ENCODE data around the gene TNS3. TPM values are rescaled to one million over a fixed set of nuclear protein-coding genes. Genes with fewer than 3 reads are reported as not detected.

The TNS3 gene
- total RNA-seq, 1 experiment from 2014 or later: 533 TPM

- ATAC-seq (0 out of 2 replicates have a peak, but pooled peaks have one; percentile 2), DNase-seq (ENCODE audit: low read depth, low spot score) (no peak)
- TF ChIP-seq SIN3A (IDR thresholded peaks at IDR 0.05; ENCODE audit: borderline replicate concordance, insufficient read depth, low read depth, low read length) (no peak), TCF7L2 (IDR thresholded peaks at IDR 0.05; ENCODE audit: low read depth, low read length) (no peak), POLR2AphosphoS5 (IDR thresholded peaks at IDR 0.05; ENCODE audit: low read depth, low read length) (no peak; the same call in 1 of the 2 replicates)
- TF ChIP-seq, protein P1, sequence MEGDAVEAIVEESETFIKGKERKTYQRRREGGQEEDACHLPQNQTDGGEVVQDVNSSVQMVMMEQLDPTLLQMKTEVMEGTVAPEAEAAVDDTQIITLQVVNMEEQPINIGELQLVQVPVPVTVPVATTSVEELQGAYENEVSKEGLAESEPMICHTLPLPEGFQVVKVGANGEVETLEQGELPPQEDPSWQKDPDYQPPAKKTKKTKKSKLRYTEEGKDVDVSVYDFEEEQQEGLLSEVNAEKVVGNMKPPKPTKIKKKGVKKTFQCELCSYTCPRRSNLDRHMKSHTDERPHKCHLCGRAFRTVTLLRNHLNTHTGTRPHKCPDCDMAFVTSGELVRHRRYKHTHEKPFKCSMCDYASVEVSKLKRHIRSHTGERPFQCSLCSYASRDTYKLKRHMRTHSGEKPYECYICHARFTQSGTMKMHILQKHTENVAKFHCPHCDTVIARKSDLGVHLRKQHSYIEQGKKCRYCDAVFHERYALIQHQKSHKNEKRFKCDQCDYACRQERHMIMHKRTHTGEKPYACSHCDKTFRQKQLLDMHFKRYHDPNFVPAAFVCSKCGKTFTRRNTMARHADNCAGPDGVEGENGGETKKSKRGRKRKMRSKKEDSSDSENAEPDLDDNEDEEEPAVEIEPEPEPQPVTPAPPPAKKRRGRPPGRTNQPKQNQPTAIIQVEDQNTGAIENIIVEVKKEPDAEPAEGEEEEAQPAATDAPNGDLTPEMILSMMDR (IDR thresholded peaks at IDR 0.05): no peak
- TF ChIP-seq, protein P2, sequence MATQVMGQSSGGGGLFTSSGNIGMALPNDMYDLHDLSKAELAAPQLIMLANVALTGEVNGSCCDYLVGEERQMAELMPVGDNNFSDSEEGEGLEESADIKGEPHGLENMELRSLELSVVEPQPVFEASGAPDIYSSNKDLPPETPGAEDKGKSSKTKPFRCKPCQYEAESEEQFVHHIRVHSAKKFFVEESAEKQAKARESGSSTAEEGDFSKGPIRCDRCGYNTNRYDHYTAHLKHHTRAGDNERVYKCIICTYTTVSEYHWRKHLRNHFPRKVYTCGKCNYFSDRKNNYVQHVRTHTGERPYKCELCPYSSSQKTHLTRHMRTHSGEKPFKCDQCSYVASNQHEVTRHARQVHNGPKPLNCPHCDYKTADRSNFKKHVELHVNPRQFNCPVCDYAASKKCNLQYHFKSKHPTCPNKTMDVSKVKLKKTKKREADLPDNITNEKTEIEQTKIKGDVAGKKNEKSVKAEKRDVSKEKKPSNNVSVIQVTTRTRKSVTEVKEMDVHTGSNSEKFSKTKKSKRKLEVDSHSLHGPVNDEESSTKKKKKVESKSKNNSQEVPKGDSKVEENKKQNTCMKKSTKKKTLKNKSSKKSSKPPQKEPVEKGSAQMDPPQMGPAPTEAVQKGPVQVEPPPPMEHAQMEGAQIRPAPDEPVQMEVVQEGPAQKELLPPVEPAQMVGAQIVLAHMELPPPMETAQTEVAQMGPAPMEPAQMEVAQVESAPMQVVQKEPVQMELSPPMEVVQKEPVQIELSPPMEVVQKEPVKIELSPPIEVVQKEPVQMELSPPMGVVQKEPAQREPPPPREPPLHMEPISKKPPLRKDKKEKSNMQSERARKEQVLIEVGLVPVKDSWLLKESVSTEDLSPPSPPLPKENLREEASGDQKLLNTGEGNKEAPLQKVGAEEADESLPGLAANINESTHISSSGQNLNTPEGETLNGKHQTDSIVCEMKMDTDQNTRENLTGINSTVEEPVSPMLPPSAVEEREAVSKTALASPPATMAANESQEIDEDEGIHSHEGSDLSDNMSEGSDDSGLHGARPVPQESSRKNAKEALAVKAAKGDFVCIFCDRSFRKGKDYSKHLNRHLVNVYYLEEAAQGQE (IDR thresholded peaks at IDR 0.05; ENCODE audit: insufficient read depth in 1 of 2, low read depth in 2 of 2, low read length in 1 of 2): no peak
- POLR2A ChIA-PET: no interaction called here
- Histone ChIP-seq H3K4me3 (ENCODE audit: low read depth in 2 of 2, low read length in 2 of 2) (no peak overlapping the region), H3K9me3 (ENCODE audit: control insufficient read depth, insufficient read depth, low read depth, low read length) (no peaks in the 10 kb centered on the region), H3K27ac (ENCODE audit: low read length) (peak overlapping the region; percentile 80), H3K36me3 (ENCODE audit: control insufficient read depth, insufficient read depth, low read length) (peaks cover 7% of the 10 kb centered on the region), H3K4me1 (ENCODE audit: control insufficient read depth, insufficient read depth, low read length) (peaks cover 77% of the 10 kb centered on the region), H3K27me3 (ENCODE audit: control insufficient read depth, insufficient read depth, low read length) (no peaks in the 10 kb centered on the region)
- BruUV-seq (replicated peaks): no TSS peak
- CTCF ChIA-PET: no interaction called here
- intact Hi-C loops (cut with micrococcal nuclease; ENCODE audit: unreplicated experiment) (no loop called here), in situ Hi-C loops (cut with HindIII; ENCODE audit: low pct_unique_long_range_greater_than_20kb, low sequenced_read_pairs) (no loop called here)
Measured at GRCh38 chr7:47472444-47473157, 109.3 kb downstream of the TNS3 start.

DNA sequence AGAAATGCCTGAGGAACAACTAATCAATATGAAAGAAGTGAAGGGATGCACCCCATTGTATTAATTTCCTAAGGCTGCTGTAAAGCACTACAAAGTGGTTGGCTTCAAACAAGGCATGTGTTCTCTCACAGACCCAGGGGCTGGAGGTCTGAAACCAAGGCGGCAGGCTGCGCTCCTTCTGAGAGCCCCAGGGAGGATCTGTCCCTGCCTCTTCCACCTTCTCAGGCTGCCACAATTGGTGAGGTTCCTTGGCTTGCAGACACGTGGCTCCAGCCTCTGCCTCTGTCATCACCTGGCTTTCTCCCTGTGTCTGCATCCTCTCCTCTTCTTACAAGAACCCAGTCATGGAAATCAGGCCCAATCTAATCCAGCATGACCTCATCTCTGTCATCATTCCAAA is 110.1 kb downstream of the TNS3 start:
- H3K4me1 ChIP-seq (ENCODE audit: control insufficient read depth, insufficient read depth, low read length): peaks cover 76% of the 10 kb centered on the region

More for the DNA sequence above, 110.1 kb downstream of the TNS3 start:
- Histone ChIP-seq H3K9me3 (ENCODE audit: control insufficient read depth, insufficient read depth, low read depth, low read length) (no peaks in the 10 kb centered on the region), H3K36me3 (ENCODE audit: control insufficient read depth, insufficient read depth, low read length) (peaks cover 15% of the 10 kb centered on the region), H3K4me3 (ENCODE audit: low read depth in 2 of 2, low read length in 2 of 2) (no peak overlapping the region), H3K27ac (ENCODE audit: low read length) (peak overlapping the region; percentile 80), H3K27me3 (ENCODE audit: control insufficient read depth, insufficient read depth, low read length) (no peaks in the 10 kb centered on the region)
- in situ Hi-C loops (cut with HindIII; ENCODE audit: low pct_unique_long_range_greater_than_20kb, low sequenced_read_pairs): no loop called here
- ChIA-PET CTCF (no interaction called here), POLR2A (interaction anchor here (0.7 kb wide), 1 partner anchor 22 kb away, joined by 3 read pairs; no protein-coding TSS in a partner anchor)
- no TSS peak for BruUV-seq (replicated peaks)
- DNase-seq (ENCODE audit: low read depth, low spot score) (no peak), ATAC-seq (no peak)
- TF ChIP-seq, protein P1 (IDR thresholded peaks at IDR 0.05): no peak
- TF ChIP-seq SIN3A (IDR thresholded peaks at IDR 0.05; ENCODE audit: borderline replicate concordance, insufficient read depth, low read depth, low read length) (no peak), TCF7L2 (IDR thresholded peaks at IDR 0.05; ENCODE audit: low read depth, low read length) (no peak), POLR2AphosphoS5 (IDR thresholded peaks at IDR 0.05; ENCODE audit: low read depth, low read length) (no peak; the same call in 1 of the 2 replicates)
- TF ChIP-seq, protein P2 (IDR thresholded peaks at IDR 0.05; ENCODE audit: insufficient read depth in 1 of 2, low read depth in 2 of 2, low read length in 1 of 2): no peak
- intact Hi-C loops (cut with micrococcal nuclease; ENCODE audit: unreplicated experiment): no loop called here
